IgD-negative memory B cell (primary cell): Measurements from ENCODE around the gene OR52N5. TPM values are rescaled to one million over a fixed set of nuclear protein-coding genes. Genes with fewer than 3 reads are reported as not detected.

Experiments
- H3K27ac Mint-ChIP-seq, 3 donors: one replicate each; pipeline ENCODE4 v1.8.0; 2020 to 2022; ENCODE audit warnings: mild to moderate bottlenecking in 3 of 3, mixed read lengths in 3 of 3, moderate library complexity in 1 of 3
- H3K27me3 Mint-ChIP-seq: one replicate; pipeline ENCODE4 v1.8.0; 2021; ENCODE audit warnings: mixed read lengths
- H3K36me3 Mint-ChIP-seq: one replicate; pipeline ENCODE4 v1.8.0; 2020; ENCODE audit warnings: mild to moderate bottlenecking, mixed read lengths
- H3K4me1 Mint-ChIP-seq, 3 donors: one replicate each; pipeline ENCODE4 v1.8.0; 2020 to 2022; ENCODE audit warnings: mixed read lengths in 3 of 3, mild to moderate bottlenecking in 1 of 3
- H3K4me3 Mint-ChIP-seq, 4 donors: one replicate each; pipeline ENCODE4 v1.8.0; 2020 to 2022; ENCODE audit warnings: mild to moderate bottlenecking in 4 of 4, mixed read lengths in 4 of 4, moderate library complexity in 3 of 4
- H3K9me3 Mint-ChIP-seq, 3 donors: one replicate each; pipeline ENCODE4 v1.8.0; 2020 to 2021; ENCODE audit warnings: mixed read lengths in 3 of 3, mild to moderate bottlenecking in 1 of 3
- polyA plus RNA-seq: library from polyadenylated mRNA; unstranded; fragments of 300-500 nt; fragmentation: Illumina TruSeq; gene quantifications from one replicate; pipeline ENCODE4 v1.2.3, GENCODE V29; 2021

Gene OR52N5
- polyA plus RNA-seq, 1 donor from 2014 or later, result not detected

GRCh38 chr11:5746614-5747013, 36.5 kb downstream of the OR52N5 start:
- H3K36me3 Mint-ChIP-seq, result no peaks in the 10 kb centered on the region
- peaks cover 1 to 4% (median 3%) of the 10 kb centered on the region in 3 donors for H3K9me3 Mint-ChIP-seq
- no peak overlapping the region for H3K27ac Mint-ChIP-seq
- H3K4me3 Mint-ChIP-seq, result no peak overlapping the region
- no peaks in the 10 kb centered on the region for H3K4me1 Mint-ChIP-seq
- H3K27me3 Mint-ChIP-seq, result no peaks in the 10 kb centered on the region

GRCh38 chr11:5738431-5738830, 44.7 kb downstream of the OR52N5 start:
- peaks cover 1% of the 10 kb centered on the region for H3K27me3 Mint-ChIP-seq
- peaks cover 0 to 10% (median 7%) of the 10 kb centered on the region in 3 donors for H3K9me3 Mint-ChIP-seq
- H3K36me3 Mint-ChIP-seq, result peaks cover 5% of the 10 kb centered on the region
- H3K27ac Mint-ChIP-seq, result no peak overlapping the region
- H3K4me1 Mint-ChIP-seq, result no peaks in the 10 kb centered on the region
- no peak overlapping the region for H3K4me3 Mint-ChIP-seq

- peaks cover 1% of the 10 kb centered on the region for H3K27me3 Mint-ChIP-seq
- no peak overlapping the region for H3K4me3 Mint-ChIP-seq
- H3K9me3 Mint-ChIP-seq, result peaks cover 0 to 10% (median 7%) of the 10 kb centered on the region in 3 donors
- H3K36me3 Mint-ChIP-seq, result peaks cover 5% of the 10 kb centered on the region
- no peak overlapping the region for H3K27ac Mint-ChIP-seq
- no peaks in the 10 kb centered on the region for H3K4me1 Mint-ChIP-seq
Measured at GRCh38 chr11:5737670-5738392, 45.3 kb downstream of the OR52N5 start.

GRCh38 chr11:5737091-5737490, 46.1 kb downstream of the OR52N5 start:
- Mint-ChIP-seq H3K9me3 (peaks cover 0 to 10% (median 7%) of the 10 kb centered on the region in 3 donors), H3K27ac (no peak overlapping the region), H3K4me3 (no peak overlapping the region), H3K4me1 (no peaks in the 10 kb centered on the region), H3K36me3 (peaks cover 5% of the 10 kb centered on the region), H3K27me3 (peaks cover 1% of the 10 kb centered on the region)

GRCh38 chr11:5736396-5736795, 46.8 kb downstream of the OR52N5 start, which contains the start of gene OR56B1:
Gene OR56B1 (plus strand): TSS chr11:5736448. CDS start chr11:5736517, 69 bp downstream.
- Mint-ChIP-seq H3K27ac (no peak within 1 kb of the TSS), H3K36me3 (peaks cover 5% of the 10 kb centered on the region), H3K4me1 (no peaks in the 10 kb centered on the region), H3K4me3 (no peak within 1 kb of the TSS), H3K9me3 (peaks cover 0 to 6% (median 6%) of the 10 kb centered on the region in 3 donors), H3K27me3 (peaks cover 1% of the 10 kb centered on the region)

GRCh38 chr11:5727691-5728090, 55.5 kb downstream of the OR52N5 start:
- Mint-ChIP-seq H3K27ac (no peak overlapping the region), H3K4me1 (peaks cover 0 to 2% (median 0%) of the 10 kb centered on the region in 3 donors)

GRCh38 chr11:5726351-5726750, 56.8 kb downstream of the OR52N5 start:
- H3K36me3 Mint-ChIP-seq, result peaks cover 2% of the 10 kb centered on the region
- no peak overlapping the region for H3K4me3 Mint-ChIP-seq
- H3K27ac Mint-ChIP-seq, result no peak overlapping the region
- H3K9me3 Mint-ChIP-seq, result no peaks in the 10 kb centered on the region
- peaks cover 7% of the 10 kb centered on the region for H3K27me3 Mint-ChIP-seq
- peaks cover 0 to 2% (median 0%) of the 10 kb centered on the region in 3 donors for H3K4me1 Mint-ChIP-seq

More at GRCh38 chr11:5727691-5728090, 55.5 kb downstream of the OR52N5 start:
- Mint-ChIP-seq H3K27me3 (peaks cover 7% of the 10 kb centered on the region), H3K9me3 (no peaks in the 10 kb centered on the region), H3K36me3 (peaks cover 2% of the 10 kb centered on the region), H3K4me3 (no peak overlapping the region)

Other genes starting within 250 kb of the OR52N5 start
- not detected for gene OR52H1, start 234.8 kb downstream of the OR52N5 start, polyA plus RNA-seq
- gene OR52B6, start 202.5 kb downstream of the OR52N5 start, polyA plus RNA-seq, result not detected
- not detected for gene TRIM6, start 186.7 kb downstream of the OR52N5 start, polyA plus RNA-seq
- 22.9 TPM for gene TRIM34, start 158.4 kb downstream of the OR52N5 start, polyA plus RNA-seq
- gene TRIM5, start 98.3 kb downstream of the OR52N5 start, polyA plus RNA-seq, result 4.5 TPM
- 210 TPM for gene TRIM22, start 93.6 kb downstream of the OR52N5 start, polyA plus RNA-seq
- gene OR56B1, start 46.9 kb downstream of the OR52N5 start, polyA plus RNA-seq, result not detected
- 0.75 TPM for gene OR52N4, start 29.1 kb downstream of the OR52N5 start, polyA plus RNA-seq
- gene OR52N1, start 7.9 kb upstream of the OR52N5 start, polyA plus RNA-seq, result not detected
- gene OR52N2, start 25.6 kb upstream of the OR52N5 start, polyA plus RNA-seq, result not detected
- not detected for gene OR52E6, start 58.5 kb upstream of the OR52N5 start, polyA plus RNA-seq
- not detected for gene OR52E8, start 74.3 kb upstream of the OR52N5 start, polyA plus RNA-seq
- gene OR52E4, start 97.3 kb upstream of the OR52N5 start, polyA plus RNA-seq, result not detected
- gene OR52E5, start 109.9 kb upstream of the OR52N5 start, polyA plus RNA-seq, result not detected
- gene OR56A3, start 158.9 kb upstream of the OR52N5 start, polyA plus RNA-seq, result not detected
- not detected for gene OR56A5, start 185.1 kb upstream of the OR52N5 start, polyA plus RNA-seq
- gene OR52L1, start 203.6 kb upstream of the OR52N5 start, polyA plus RNA-seq, result not detected
- gene OR56A4, start 223.6 kb upstream of the OR52N5 start, polyA plus RNA-seq, result not detected
- gene OR56A1, start 247.4 kb upstream of the OR52N5 start, polyA plus RNA-seq, result not detected